OCI-LY7 (cell line): ENCODE data around the gene CCDC190.

Experiments used
- CTCF ChIP-seq: fragments of 200-600 bp; sonication (generic); conservative IDR thresholded peaks from 2 replicates; pipeline ENCODE4 v1.5.1; 2014; ENCODE audit warnings: mild to moderate bottlenecking, antibody characterized with exemption, low read length, moderate library complexity, mixed read lengths
- EZH2phosphoT487 ChIP-seq: fragments of 200-600 bp; sonication (generic); IDR thresholded peaks from 2 replicates; pipeline ENCODE4 v1.6.1; 2018; ENCODE audit warnings: low read depth, borderline replicate concordance, mild to moderate bottlenecking, mixed run types, antibody characterized with exemption, low read length, moderate library complexity, mixed read lengths

GRCh38 chr1:162885265-162885664 lies 24.3 kb upstream of the CCDC190 start:
- no peak for TF ChIP-seq CTCF
- TF ChIP-seq EZH2phosphoT487 = no peak
